IMR-90 (cell line): ENCODE data around the gene TULP4. TPM values are rescaled to one million over a fixed set of nuclear protein-coding genes. Genes with fewer than 3 reads are reported as not detected.

ENCODE experiments used
- ATAC-seq: fragments of 200-7000 bp; cut with Tn5 transposase; 2 replicates; pipeline ENCODE4 v1.9.1; 2020; ENCODE audit warnings: low read depth, mild to moderate bottlenecking, moderate library complexity
- BruUV-seq: library from RNA; stranded (reverse); fragments of 400-500 nt; replicated peaks from 2 replicates; lab custom pipeline; 2021; lab: Mats Ljungman, UMichigan
- CTCF ChIA-PET: fragments of 300-600 bp; formaldehyde crosslinking; extraction: SDS; loops from one replicate; lab custom pipeline; 2021; ENCODE audit warnings: antibody characterized with exemption; lab: Yijun Ruan, JAX
- POLR2A ChIA-PET: fragments of 300-600 bp; sonication (Branson Sonifier 250); formaldehyde crosslinking; loops from one replicate; lab custom pipeline; 2022; ENCODE audit warnings: antibody characterized with exemption; ENCODE audit not compliant: unreplicated experiment; lab: Charles Lee
- DNase-seq: peaks from one replicate; pipeline ENCODE4 v3.0.0; 2013
- H2AFZ ChIP-seq: replicated peaks from 2 replicates; pipeline ENCODE3; 2013; ENCODE audit warnings: low read length, mild to moderate bottlenecking; ENCODE audit not compliant: poor library complexity
- H2AK5ac ChIP-seq: 2 replicates; pipeline ENCODE4 v1.6.1; 2013; ENCODE audit warnings: low read depth, low read length, inconsistent platforms
- H2AK9ac ChIP-seq: replicated peaks from 2 replicates; pipeline ENCODE3; 2013; ENCODE audit warnings: mild to moderate bottlenecking, low read depth, low read length, moderate library complexity; ENCODE audit not compliant: poor library complexity
- H2BK120ac ChIP-seq: 2 replicates; pipeline ENCODE4 v1.6.1; 2013; ENCODE audit warnings: low read depth, low read length, inconsistent platforms
- H2BK15ac ChIP-seq: 3 replicates; pipeline ENCODE4 v1.6.1; 2013; ENCODE audit warnings: low read depth, low read length, inconsistent platforms
- H2BK20ac ChIP-seq: 2 replicates; pipeline ENCODE4 v1.6.1; 2013; ENCODE audit warnings: low read depth, mild to moderate bottlenecking, inconsistent platforms, low read length, moderate library complexity
- H2BK5ac ChIP-seq: 2 replicates; pipeline ENCODE4 v1.6.1; 2013; ENCODE audit warnings: mild to moderate bottlenecking, low read depth, low read length, inconsistent platforms; ENCODE audit not compliant: poor library complexity, severe bottlenecking
- H3K14ac ChIP-seq: replicated peaks from 2 replicates; pipeline ENCODE4 v1.6.1; 2013; ENCODE audit warnings: low read depth, low read length, inconsistent platforms
- H3K18ac ChIP-seq: 2 replicates; pipeline ENCODE4 v1.6.1; 2013; ENCODE audit warnings: low read depth, low read length, control low read depth
- H3K23ac ChIP-seq: 2 replicates; pipeline ENCODE4 v1.6.1; 2013; ENCODE audit warnings: low read depth, low read length, inconsistent platforms
- H3K27ac ChIP-seq: 2 replicates; pipeline ENCODE4 v1.5.1; 2013; ENCODE audit warnings: mild to moderate bottlenecking, control low read depth, low read length; ENCODE audit not compliant: insufficient read depth
- H3K27me3 ChIP-seq: 2 replicates; pipeline ENCODE4 v1.6.1; 2013; ENCODE audit warnings: low read length; ENCODE audit not compliant: control insufficient read depth, insufficient read depth
- H3K36me3 ChIP-seq: 2 replicates; pipeline ENCODE4 v1.6.1; 2013; ENCODE audit warnings: low read length, mixed read lengths; ENCODE audit not compliant: control insufficient read depth, insufficient read depth
- H3K4ac ChIP-seq: 2 replicates; pipeline ENCODE4 v1.6.1; 2013; ENCODE audit warnings: low read depth, low read length, inconsistent platforms
- H3K4me1 ChIP-seq: 2 replicates; pipeline ENCODE4 v1.6.1; 2013; ENCODE audit warnings: low read length, mixed read lengths; ENCODE audit not compliant: control insufficient read depth, insufficient read depth
- H3K4me2 ChIP-seq: 2 replicates; pipeline ENCODE4 v1.6.1; 2013; ENCODE audit warnings: low read depth, mild to moderate bottlenecking, control low read depth, low read length, moderate library complexity
- H3K4me3 ChIP-seq: 2 replicates; pipeline ENCODE4 v1.5.1; 2013; ENCODE audit warnings: low read depth, mild to moderate bottlenecking, control low read depth, low read length, moderate library complexity; ENCODE audit not compliant: insufficient read depth
- H3K56ac ChIP-seq: 2 replicates; pipeline ENCODE4 v1.6.1; 2013; ENCODE audit warnings: low read length, inconsistent platforms; ENCODE audit not compliant: insufficient read depth; ENCODE audit errors: extremely low read depth
- H3K79me1 ChIP-seq, 2 experiments: 2 replicates each; pipeline ENCODE4 v1.6.1; 2013; ENCODE audit warnings: low read length in 2 of 2, inconsistent platforms in 1 of 2, low read depth in 1 of 2
- H3K9ac ChIP-seq: 2 replicates; pipeline ENCODE4 v1.6.1; 2013; ENCODE audit warnings: low read depth, low read length, control low read depth
- H3K9me1 ChIP-seq: 2 replicates; pipeline ENCODE4 v1.6.1; 2013; ENCODE audit warnings: low read length, inconsistent platforms; ENCODE audit not compliant: insufficient read depth
- H3K9me3 ChIP-seq: 2 replicates; pipeline ENCODE4 v1.6.1; 2013; ENCODE audit warnings: low read length; ENCODE audit not compliant: control insufficient read depth, insufficient read depth
- H4K20me1 ChIP-seq: 2 replicates; pipeline ENCODE4 v1.6.1; 2013; ENCODE audit warnings: low read length, inconsistent platforms; ENCODE audit not compliant: insufficient read depth
- H4K5ac ChIP-seq: 2 replicates; pipeline ENCODE4 v1.6.1; 2013; ENCODE audit warnings: mild to moderate bottlenecking, low read depth, low read length, control low read depth
- H4K8ac ChIP-seq, 2 experiments: 2 replicates each; pipeline ENCODE4 v1.6.1; 2013; ENCODE audit warnings: low read depth in 2 of 2, low read length in 2 of 2, control low read depth in 1 of 2, inconsistent platforms in 1 of 2
- H4K91ac ChIP-seq: 2 replicates; pipeline ENCODE4 v1.6.1; 2013; ENCODE audit warnings: low read depth, low read length, inconsistent platforms; ENCODE audit not compliant: insufficient read depth
- BHLHE40 ChIP-seq: fragments of 150-350 bp; IDR thresholded peaks from 2 replicates; pipeline ENCODE4 v1.6.1; 2016; ENCODE audit warnings: mild to moderate bottlenecking, low read depth, low read length
- CEBPB ChIP-seq: IDR thresholded peaks from 2 replicates; pipeline ENCODE4 v1.6.1; 2012; ENCODE audit warnings: low read depth, low read length, improper control_type of control experiment
- CHD1 ChIP-seq: IDR thresholded peaks from 2 replicates; pipeline ENCODE4 v1.6.1; 2012; ENCODE audit warnings: low read depth, low read length, improper control_type of control experiment
- CTCF ChIP-seq: conservative IDR thresholded peaks from 2 replicates; pipeline ENCODE4 v1.5.1; 2012; ENCODE audit warnings: mild to moderate bottlenecking, low read depth, low read length, improper control_type of control experiment
- FOS ChIP-seq: fragments of 150-350 bp; IDR thresholded peaks from 2 replicates; pipeline ENCODE4 v1.6.1; 2016; ENCODE audit warnings: low read depth, low read length
- MAFK ChIP-seq: IDR thresholded peaks from 2 replicates; pipeline ENCODE4 v1.6.1; 2012; ENCODE audit warnings: low read depth, low read length, improper control_type of control experiment
- MAZ ChIP-seq: IDR thresholded peaks from 2 replicates; pipeline ENCODE4 v1.6.1; 2012; ENCODE audit warnings: low read depth, mild to moderate bottlenecking, low read length, improper control_type of control experiment, moderate library complexity, borderline replicate concordance
- MXI1 ChIP-seq: IDR thresholded peaks from 2 replicates; pipeline ENCODE4 v1.6.1; 2012; ENCODE audit warnings: low read depth, mild to moderate bottlenecking, low read length, moderate library complexity, borderline replicate concordance
- NFE2L2 ChIP-seq: fragments of 150-350 bp; IDR thresholded peaks from 2 replicates; pipeline ENCODE4 v1.6.1; 2016; ENCODE audit warnings: low read depth, mild to moderate bottlenecking, low read length
- POLR2A ChIP-seq: IDR thresholded peaks from 2 replicates; pipeline ENCODE4 v1.6.1; 2012; ENCODE audit warnings: mild to moderate bottlenecking, low read depth, low read length
- RAD21 ChIP-seq: IDR thresholded peaks from 2 replicates; pipeline ENCODE4 v1.6.1; 2012; ENCODE audit warnings: low read length, improper control_type of control experiment
- RCOR1 ChIP-seq: IDR thresholded peaks from 2 replicates; pipeline ENCODE4 v1.6.1; 2012; ENCODE audit warnings: mild to moderate bottlenecking, low read length, improper control_type of control experiment; ENCODE audit not compliant: insufficient replicate concordance
- RFX5 ChIP-seq: IDR thresholded peaks from 2 replicates; pipeline ENCODE4 v1.8.0; 2012; ENCODE audit warnings: low read depth, mild to moderate bottlenecking, low read length, moderate library complexity
- SMC3 ChIP-seq: fragments of 150-350 bp; IDR thresholded peaks from 2 replicates; pipeline ENCODE4 v1.6.1; 2016; ENCODE audit warnings: low read depth, mild to moderate bottlenecking, antibody characterized with exemption, low read length, moderate library complexity
- WGBS, 2 experiments: methylation state at CpG; one replicate each; pipeline versions ENCODE4 v1.1.5 to v1.1.7; 2013; ENCODE audit warnings: missing lambda C conversion rate in 2 of 2; ENCODE audit not compliant: insufficient read length in 1 of 2; ENCODE audit errors: extremely low coverage in 2 of 2; 5-methylcytosine and 5-hydroxymethylcytosine counted together
- dilution Hi-C: fragments of 300-500 bp; cut with HindIII; formaldehyde crosslinking; loops from one replicate; pipeline ENCODE4 v1.14.3; 2018; ENCODE audit warnings: low sequenced_read_pairs; ENCODE audit not compliant: unreplicated experiment
- in situ Hi-C: fragments of 300-500 bp; cut with MboI; formaldehyde crosslinking; loops from 3 replicates; pipeline ENCODE4 v1.14.3; 2019; ENCODE audit warnings: low sequenced_read_pairs, inconsistent platforms, mixed read lengths
- intact Hi-C: fragments of 100-400 bp; cut with micrococcal nuclease; formaldehyde crosslinking; loops from 2 replicates; pipeline ENCODE4 v1.10.0; 2022
- polyA plus RNA-seq, 3 experiments: library from polyadenylated mRNA; depleted of rRNA; stranded (reverse); fragments of >200 nt; gene quantifications; 2 replicates each; pipeline ENCODE4 v1.2.3, GENCODE V29; 2012; ENCODE audit warnings: low replicate concordance in 1 of 3
- total RNA-seq: library from RNA; depleted of rRNA; stranded (reverse); fragments of >200 nt; gene quantifications from 2 replicates; pipeline ENCODE4 v1.2.3, GENCODE V29; 2012
- TF ChIP-seq, protein P1 (sequence below): fragments of 150-350 bp; IDR thresholded peaks from 2 replicates; pipeline ENCODE4 v1.6.1; 2016; ENCODE audit warnings: low read depth, mild to moderate bottlenecking, low read length, moderate library complexity, borderline replicate concordance
- TF ChIP-seq, protein P2 (sequence below): fragments of 150-350 bp; IDR thresholded peaks from 2 replicates; pipeline ENCODE4 v1.6.1; 2017; ENCODE audit warnings: mild to moderate bottlenecking, antibody characterized with exemption, low read length, low read depth

The TULP4 gene
- total and polyA plus RNA-seq, 2 of the 4 experiments (the other 2 are of a cell fraction) = 8.1 to 30.6 TPM

- no peak overlapping the region for H3K27ac ChIP-seq
- ChIA-PET CTCF (interaction anchor here (0.7 to 0.8 kb wide), 2 partner anchors 8 to 425 kb away, joined by 3 to 4 read pairs; no protein-coding TSS in a partner anchor), POLR2A (interaction anchor here (0.7 kb wide), 1 partner anchor 232 kb away, joined by 3 read pairs; no protein-coding TSS in a partner anchor)
- no peaks in the 10 kb centered on the region for H3K36me3 ChIP-seq
- H3K4ac ChIP-seq = no peak overlapping the region
- no peak overlapping the region for H2AK5ac ChIP-seq
- H3K56ac ChIP-seq = no peak overlapping the region
- intact Hi-C loops = no loop called here
- H3K4me1 ChIP-seq = peaks cover 12% of the 10 kb centered on the region
- H3K27me3 ChIP-seq = no peaks in the 10 kb centered on the region
- H4K91ac ChIP-seq = no peak overlapping the region
- peaks cover 6% of the 10 kb centered on the region for H4K20me1 ChIP-seq
- H2BK15ac ChIP-seq = no peak overlapping the region
- no TSS peak for BruUV-seq
- no peak overlapping the region for H2AK9ac ChIP-seq
- H2AFZ ChIP-seq = no peak overlapping the region
- no peak overlapping the region for H3K4me2 ChIP-seq
- no peak overlapping the region for H4K5ac ChIP-seq
- no peak overlapping the region for H3K18ac ChIP-seq
- no peak overlapping the region for H2BK120ac ChIP-seq
- H2BK5ac ChIP-seq = peak overlapping the region; percentile 10
- WGBS, 2 experiments = no CpG with 5 or more reads among the region's 1 CpG
- no peak overlapping the region for H3K23ac ChIP-seq
- H3K14ac ChIP-seq = no peak overlapping the region
- no peak overlapping the region for H3K4me3 ChIP-seq
- DNase-seq (peak; percentile 87), ATAC-seq (0 out of 2 replicates have a peak, but pooled peaks have one; percentile 9)
- H3K79me1 ChIP-seq = peaks cover 19 to 36% of the 10 kb centered on the region in 2 experiments; a peak in 3 of 4 replicates
- H3K9ac ChIP-seq = no peak overlapping the region; the same call in 1 of the 2 replicates
- peaks cover 5% of the 10 kb centered on the region for H3K9me1 ChIP-seq
- H2BK20ac ChIP-seq = no peak overlapping the region
- no peaks in the 10 kb centered on the region for H3K9me3 ChIP-seq
- dilution Hi-C loops = no loop called here
- H4K8ac ChIP-seq = no peak overlapping the region
- TF ChIP-seq SMC3 = no peak
- no peak for TF ChIP-seq CEBPB
- TF ChIP-seq, protein P1, sequence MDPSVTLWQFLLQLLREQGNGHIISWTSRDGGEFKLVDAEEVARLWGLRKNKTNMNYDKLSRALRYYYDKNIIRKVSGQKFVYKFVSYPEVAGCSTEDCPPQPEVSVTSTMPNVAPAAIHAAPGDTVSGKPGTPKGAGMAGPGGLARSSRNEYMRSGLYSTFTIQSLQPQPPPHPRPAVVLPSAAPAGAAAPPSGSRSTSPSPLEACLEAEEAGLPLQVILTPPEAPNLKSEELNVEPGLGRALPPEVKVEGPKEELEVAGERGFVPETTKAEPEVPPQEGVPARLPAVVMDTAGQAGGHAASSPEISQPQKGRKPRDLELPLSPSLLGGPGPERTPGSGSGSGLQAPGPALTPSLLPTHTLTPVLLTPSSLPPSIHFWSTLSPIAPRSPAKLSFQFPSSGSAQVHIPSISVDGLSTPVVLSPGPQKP = no peak
- no peak for TF ChIP-seq FOS
- no peak for TF ChIP-seq NFE2L2
- TF ChIP-seq RFX5 = no peak
- TF ChIP-seq MAZ = no peak
- TF ChIP-seq RCOR1 = no peak
- no peak for TF ChIP-seq POLR2A
- TF ChIP-seq, protein P2, sequence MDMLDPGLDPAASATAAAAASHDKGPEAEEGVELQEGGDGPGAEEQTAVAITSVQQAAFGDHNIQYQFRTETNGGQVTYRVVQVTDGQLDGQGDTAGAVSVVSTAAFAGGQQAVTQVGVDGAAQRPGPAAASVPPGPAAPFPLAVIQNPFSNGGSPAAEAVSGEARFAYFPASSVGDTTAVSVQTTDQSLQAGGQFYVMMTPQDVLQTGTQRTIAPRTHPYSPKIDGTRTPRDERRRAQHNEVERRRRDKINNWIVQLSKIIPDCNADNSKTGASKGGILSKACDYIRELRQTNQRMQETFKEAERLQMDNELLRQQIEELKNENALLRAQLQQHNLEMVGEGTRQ = no peak
- no peak for TF ChIP-seq CTCF
- TF ChIP-seq BHLHE40 = no peak
- TF ChIP-seq CHD1 = no peak
- no peak for TF ChIP-seq MAFK
- TF ChIP-seq MXI1 = no peak
- no peak for TF ChIP-seq RAD21
- in situ Hi-C loops = no loop called here
These were observed 25.9 kb upstream of the TULP4 start for GRCh38 chr6:158286413-158286812.
